PC-3 (cell line): ENCODE measurements around the gene ATL2.

ENCODE experiments used
- CTCF ChIP-seq: fragments of 300-600 bp; sonication (generic); conservative IDR thresholded peaks from 2 replicates; pipeline ENCODE4 v1.5.1; 2017; ENCODE audit warnings: antibody characterized with exemption, low read depth, mild to moderate bottlenecking, low read length
- EZH2 ChIP-seq: fragments of 300-600 bp; sonication (generic); IDR thresholded peaks from one replicate; pipeline ENCODE4 v1.6.1; 2017; ENCODE audit warnings: antibody characterized with exemption, mild to moderate bottlenecking, low read length; ENCODE audit not compliant: unreplicated experiment

DNA sequence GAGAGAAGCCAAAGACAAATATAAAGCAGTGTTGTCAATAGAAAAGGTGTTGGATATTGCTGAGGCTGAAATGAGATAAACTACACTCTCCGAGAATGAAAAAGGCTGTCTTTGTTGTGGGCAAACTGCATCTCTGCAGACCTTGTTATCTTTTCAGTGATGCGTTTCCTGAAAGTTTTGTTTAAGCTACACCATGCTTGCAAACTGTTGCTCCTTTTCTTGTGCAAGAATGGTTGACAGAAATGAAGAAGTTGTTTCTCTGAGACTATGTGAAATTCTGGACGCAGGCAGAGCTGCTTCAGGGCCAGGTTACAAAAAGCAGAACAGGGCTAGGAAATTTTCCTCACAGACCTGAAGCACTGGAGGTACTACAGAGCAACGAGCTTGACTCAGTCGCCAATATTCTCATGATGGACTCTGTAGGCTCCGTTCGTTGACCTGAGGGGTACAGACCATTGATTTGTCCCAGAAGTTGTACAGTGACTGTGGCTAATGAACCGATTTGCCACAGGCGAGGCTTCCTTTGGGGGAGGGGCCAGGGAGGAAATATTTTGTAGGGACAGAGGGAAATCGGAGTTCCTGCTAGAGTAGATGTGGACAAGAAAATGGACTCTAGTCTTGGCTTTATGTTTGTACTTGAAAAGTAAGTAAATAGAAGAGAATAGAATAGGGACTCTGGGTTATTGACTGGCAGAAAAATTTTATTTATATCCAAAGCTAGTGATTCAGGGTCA, 3.5 kb upstream of the ATL2 start:
- TF ChIP-seq CTCF (no peak), EZH2 (no peak)
